ENCODE results near the gene SIRPA.

- no peak for TF ChIP-seq EZH2 (IDR thresholded peaks at IDR 0.05)
- TF ChIP-seq POLR2AphosphoS5 (IDR thresholded peaks at IDR 0.05; ENCODE audit: borderline replicate concordance, low read depth, low read length) = no peak
- no peak for TF ChIP-seq FOXP2 (optimal IDR thresholded peaks at IDR 0.05; ENCODE audit: control extremely low read depth, extremely low read length, insufficient read depth)
Measured at GRCh38 chr20:1983301-1983700, 88.1 kb downstream of the SIRPA start.
